Measurements from ENCODE around the gene CCL28.

DNA sequence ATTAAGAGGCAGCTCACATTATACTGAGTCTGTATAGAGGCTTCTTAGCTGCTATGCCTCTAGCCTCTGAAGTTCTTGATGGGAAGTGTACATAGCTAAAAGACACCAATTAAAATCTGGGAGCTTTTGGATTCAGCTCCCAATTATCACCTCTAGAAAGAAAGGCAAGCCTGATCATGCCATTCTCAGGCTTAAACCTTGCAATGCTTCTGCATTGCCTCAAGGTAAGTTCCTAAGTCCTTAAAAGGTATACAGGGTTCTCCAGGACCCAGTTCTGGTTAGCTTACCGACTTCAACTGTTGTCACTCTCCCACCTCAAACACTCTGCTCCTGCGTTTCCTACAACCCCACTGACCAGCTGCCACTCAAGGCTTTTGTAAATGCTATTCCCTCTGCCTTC is 17.5 kb upstream of the CCL28 start:
- TF ChIP-seq, protein P1, sequence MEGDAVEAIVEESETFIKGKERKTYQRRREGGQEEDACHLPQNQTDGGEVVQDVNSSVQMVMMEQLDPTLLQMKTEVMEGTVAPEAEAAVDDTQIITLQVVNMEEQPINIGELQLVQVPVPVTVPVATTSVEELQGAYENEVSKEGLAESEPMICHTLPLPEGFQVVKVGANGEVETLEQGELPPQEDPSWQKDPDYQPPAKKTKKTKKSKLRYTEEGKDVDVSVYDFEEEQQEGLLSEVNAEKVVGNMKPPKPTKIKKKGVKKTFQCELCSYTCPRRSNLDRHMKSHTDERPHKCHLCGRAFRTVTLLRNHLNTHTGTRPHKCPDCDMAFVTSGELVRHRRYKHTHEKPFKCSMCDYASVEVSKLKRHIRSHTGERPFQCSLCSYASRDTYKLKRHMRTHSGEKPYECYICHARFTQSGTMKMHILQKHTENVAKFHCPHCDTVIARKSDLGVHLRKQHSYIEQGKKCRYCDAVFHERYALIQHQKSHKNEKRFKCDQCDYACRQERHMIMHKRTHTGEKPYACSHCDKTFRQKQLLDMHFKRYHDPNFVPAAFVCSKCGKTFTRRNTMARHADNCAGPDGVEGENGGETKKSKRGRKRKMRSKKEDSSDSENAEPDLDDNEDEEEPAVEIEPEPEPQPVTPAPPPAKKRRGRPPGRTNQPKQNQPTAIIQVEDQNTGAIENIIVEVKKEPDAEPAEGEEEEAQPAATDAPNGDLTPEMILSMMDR (IDR thresholded peaks at IDR 0.05) = no peak
- TF ChIP-seq POLR2A (IDR thresholded peaks at IDR 0.05) = no peak

All from heart left ventricle (tissue), 13 donors.